ENCODE measurements around the gene CTNNBL1. TPM values are rescaled to one million over a fixed set of nuclear protein-coding genes. Genes with fewer than 3 reads are reported as not detected.

Gene CTNNBL1
- total RNA-seq, 2 donors from 2014 or later: 68.6 to 68.7 TPM

DNA sequence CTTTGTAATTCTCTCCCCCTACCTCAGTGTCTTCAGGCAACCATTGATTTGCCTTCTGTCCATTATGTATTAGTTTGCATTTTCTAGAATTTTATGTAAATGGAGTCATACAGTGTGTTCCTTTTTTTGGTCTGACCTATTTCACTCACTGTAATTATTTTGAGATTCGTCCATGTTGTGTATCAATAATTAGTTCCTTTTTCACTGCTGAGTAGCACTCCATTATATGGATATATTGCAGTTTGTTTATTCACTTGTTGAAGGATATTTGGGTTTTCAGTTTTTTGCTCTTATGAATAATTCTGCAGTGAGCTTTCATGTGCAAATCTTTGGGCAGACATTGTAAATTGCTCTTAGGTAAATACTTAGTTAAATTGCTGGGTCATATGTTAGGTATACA, 97.1 kb downstream of the CTNNBL1 start:
- Histone ChIP-seq H3K4me1 (ENCODE audit: control insufficient read depth, insufficient read depth, low read length) (no peaks in the 10 kb centered on the region), H3K27me3 (ENCODE audit: control insufficient read depth, insufficient read depth, low read length, poor library complexity, severe bottlenecking) (no peaks in the 10 kb centered on the region), H3K36me3 (ENCODE audit: control insufficient read depth, insufficient read depth, low read length) (peaks cover 41% of the 10 kb centered on the region), H3K27ac (ENCODE audit: low read depth, low read length) (no peak overlapping the region), H3K9me3 (ENCODE audit: control insufficient read depth, low read length) (peaks cover 14% of the 10 kb centered on the region), H3K4me3 (ENCODE audit: low read length) (no peak overlapping the region), H3K9ac (ENCODE audit: extremely low read depth, low read length, poor library complexity, severe bottlenecking) (no peak overlapping the region)
- Mint-ChIP-seq H3K27ac (no peak overlapping the region), H3K36me3 (ENCODE audit: low read depth) (peaks cover 59% of the 10 kb centered on the region), H3K9me3 (peaks cover 24% of the 10 kb centered on the region), H3K4me1 (peaks cover 7% of the 10 kb centered on the region), H3K27me3 (ENCODE audit: insufficient read depth) (no peaks in the 10 kb centered on the region), H3K4me3 (no peak overlapping the region)
- TF ChIP-seq, protein P1, sequence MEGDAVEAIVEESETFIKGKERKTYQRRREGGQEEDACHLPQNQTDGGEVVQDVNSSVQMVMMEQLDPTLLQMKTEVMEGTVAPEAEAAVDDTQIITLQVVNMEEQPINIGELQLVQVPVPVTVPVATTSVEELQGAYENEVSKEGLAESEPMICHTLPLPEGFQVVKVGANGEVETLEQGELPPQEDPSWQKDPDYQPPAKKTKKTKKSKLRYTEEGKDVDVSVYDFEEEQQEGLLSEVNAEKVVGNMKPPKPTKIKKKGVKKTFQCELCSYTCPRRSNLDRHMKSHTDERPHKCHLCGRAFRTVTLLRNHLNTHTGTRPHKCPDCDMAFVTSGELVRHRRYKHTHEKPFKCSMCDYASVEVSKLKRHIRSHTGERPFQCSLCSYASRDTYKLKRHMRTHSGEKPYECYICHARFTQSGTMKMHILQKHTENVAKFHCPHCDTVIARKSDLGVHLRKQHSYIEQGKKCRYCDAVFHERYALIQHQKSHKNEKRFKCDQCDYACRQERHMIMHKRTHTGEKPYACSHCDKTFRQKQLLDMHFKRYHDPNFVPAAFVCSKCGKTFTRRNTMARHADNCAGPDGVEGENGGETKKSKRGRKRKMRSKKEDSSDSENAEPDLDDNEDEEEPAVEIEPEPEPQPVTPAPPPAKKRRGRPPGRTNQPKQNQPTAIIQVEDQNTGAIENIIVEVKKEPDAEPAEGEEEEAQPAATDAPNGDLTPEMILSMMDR (conservative IDR thresholded peaks at IDR 0.05): no peak
- WGBS, 2 experiments (ENCODE audit: insufficient coverage in 1 of 2, insufficient read length in 1 of 2): 88% methylated on average over 1 of the region's 1 CpG; no CpG with 5 or more reads in 1 of the 2 experiments
- DNase-seq: no peak

- no peak overlapping the region for H3K4me3 Mint-ChIP-seq
- H3K4me1 Mint-ChIP-seq: no peaks in the 10 kb centered on the region
- DNase-seq: no peak
- no peak overlapping the region for H3K9ac ChIP-seq (ENCODE audit: extremely low read depth, low read length, poor library complexity, severe bottlenecking)
- TF ChIP-seq, protein P1 (conservative IDR thresholded peaks at IDR 0.05): no peak
- H3K4me1 ChIP-seq (ENCODE audit: control insufficient read depth, insufficient read depth, low read length): no peaks in the 10 kb centered on the region
- WGBS, 2 experiments (ENCODE audit: insufficient coverage in 1 of 2, insufficient read length in 1 of 2): 90 to 91% methylated on average over 3 to 4 of the region's 4 CpGs
- no peak overlapping the region for H3K4me3 ChIP-seq (ENCODE audit: low read length)
- no peaks in the 10 kb centered on the region for H3K27me3 ChIP-seq (ENCODE audit: control insufficient read depth, insufficient read depth, low read length, poor library complexity, severe bottlenecking)
- peaks cover 13% of the 10 kb centered on the region for H3K36me3 ChIP-seq (ENCODE audit: control insufficient read depth, insufficient read depth, low read length)
- H3K9me3 Mint-ChIP-seq: peaks cover 16% of the 10 kb centered on the region
- H3K27me3 Mint-ChIP-seq (ENCODE audit: insufficient read depth): no peaks in the 10 kb centered on the region
- H3K36me3 Mint-ChIP-seq (ENCODE audit: low read depth): peaks cover 22% of the 10 kb centered on the region
- no peak overlapping the region for H3K27ac Mint-ChIP-seq
- H3K27ac ChIP-seq (ENCODE audit: low read depth, low read length): no peak overlapping the region
- H3K9me3 ChIP-seq (ENCODE audit: control insufficient read depth, low read length): peaks cover 10% of the 10 kb centered on the region
These were observed 102.3 kb downstream of the CTNNBL1 start for GRCh38 chr20:37796121-37796520.

- H3K27ac ChIP-seq (ENCODE audit: low read depth, low read length): no peak overlapping the region
- H3K36me3 ChIP-seq (ENCODE audit: control insufficient read depth, insufficient read depth, low read length): peaks cover 10% of the 10 kb centered on the region
- TF ChIP-seq, protein P1 (conservative IDR thresholded peaks at IDR 0.05): no peak
- Mint-ChIP-seq H3K27ac (no peak overlapping the region), H3K27me3 (ENCODE audit: insufficient read depth) (no peaks in the 10 kb centered on the region), H3K4me3 (no peak overlapping the region), H3K9me3 (peaks cover 10% of the 10 kb centered on the region), H3K4me1 (no peaks in the 10 kb centered on the region), H3K36me3 (ENCODE audit: low read depth) (peaks cover 16% of the 10 kb centered on the region)
- no peaks in the 10 kb centered on the region for H3K4me1 ChIP-seq (ENCODE audit: control insufficient read depth, insufficient read depth, low read length)
- peaks cover 7% of the 10 kb centered on the region for H3K9me3 ChIP-seq (ENCODE audit: control insufficient read depth, low read length)
- 86 to 95% methylated on average over 2 to 5 of the region's 7 CpGs for WGBS, 2 experiments (ENCODE audit: insufficient coverage in 1 of 2, insufficient read length in 1 of 2)
- H3K4me3 ChIP-seq (ENCODE audit: low read length): no peak overlapping the region
- DNase-seq: no peak
- no peaks in the 10 kb centered on the region for H3K27me3 ChIP-seq (ENCODE audit: control insufficient read depth, insufficient read depth, low read length, poor library complexity, severe bottlenecking)
- H3K9ac ChIP-seq (ENCODE audit: extremely low read depth, low read length, poor library complexity, severe bottlenecking): no peak overlapping the region
These were observed 102.9 kb downstream of the CTNNBL1 start for GRCh38 chr20:37796733-37797132.

All from endodermal cell (in vitro differentiated cells).